Stimulated activated CD4-positive, alpha-beta T cell treated with anti-CD3 and anti-CD28 coated beads, Interleukin-4, amount 100 ng/mL, for 24 hours (primary cell): ENCODE results near the gene ZFHX3.
"Not testable (repeated sequence)": the region's sequence is repeated elsewhere in the genome, so short reads cannot be mapped to it uniquely, and the experiment has no call there.

Experiments
- DNase-seq: peaks from one replicate; pipeline ENCODE4 v3.0.0-alpha.2; 2020

Gene ZFHX3

GRCh38 chr16:73019457-73020362, 28.2 kb downstream of the ZFHX3 start:
- no peak for DNase-seq

- no peak for DNase-seq
Observed at GRCh38 chr16:73018821-73019456, 29.0 kb downstream of the ZFHX3 start.

GRCh38 chr16:73017321-73017720, 30.6 kb downstream of the ZFHX3 start:
- DNase-seq, result no peak

- no peak for DNase-seq
Observed at GRCh38 chr16:73016488-73016830, 31.5 kb downstream of the ZFHX3 start.

- no peak for DNase-seq
Observed at GRCh38 chr16:73015612-73016487, 32.1 kb downstream of the ZFHX3 start.

- DNase-seq, result no peak
Observed at GRCh38 chr16:73014768-73015167, 33.2 kb downstream of the ZFHX3 start.

GRCh38 chr16:73013974-73014373, 34.0 kb downstream of the ZFHX3 start:
- no peak for DNase-seq

- DNase-seq, result no peak
Observed at GRCh38 chr16:73012341-73012740, 35.6 kb downstream of the ZFHX3 start.

- no peak for DNase-seq
Observed at GRCh38 chr16:73011926-73012325, 36.0 kb downstream of the ZFHX3 start.

GRCh38 chr16:73010150-73010676, 37.7 kb downstream of the ZFHX3 start:
- DNase-seq, result no peak

GRCh38 chr16:73009710-73010109, 38.2 kb downstream of the ZFHX3 start:
- DNase-seq, result not testable (repeated sequence)

- no peak for DNase-seq
Observed at GRCh38 chr16:73006026-73006425, 41.9 kb downstream of the ZFHX3 start.

- DNase-seq, result no peak
Observed at GRCh38 chr16:73002866-73003265, 45.1 kb downstream of the ZFHX3 start.

- DNase-seq, result no peak
Observed at GRCh38 chr16:73000907-73001521, 46.9 kb downstream of the ZFHX3 start.

GRCh38 chr16:73000020-73000906, 47.7 kb downstream of the ZFHX3 start:
- DNase-seq, result no peak

GRCh38 chr16:72999541-73000019, 48.3 kb downstream of the ZFHX3 start:
- DNase-seq, result no peak

- no peak for DNase-seq
Observed at GRCh38 chr16:72997141-72997542, 50.8 kb downstream of the ZFHX3 start.

- no peak for DNase-seq
Observed at GRCh38 chr16:72996291-72997062, 51.5 kb downstream of the ZFHX3 start.

- not testable (repeated sequence) for DNase-seq
Observed at GRCh38 chr16:72995882-72996270, 52.1 kb downstream of the ZFHX3 start.

- DNase-seq, result no peak
Observed at GRCh38 chr16:72995151-72995881, 52.6 kb downstream of the ZFHX3 start.
